Astrocyte (in vitro differentiated cells and primary cell): ENCODE results near the gene TMEM108.

Experiments
- CTCF ChIP-seq: IDR thresholded peaks from 2 replicates; pipeline ENCODE4 v1.5.1; 2011; ENCODE audit warnings: low read depth, mild to moderate bottlenecking, inconsistent platforms, low read length, moderate library complexity; ENCODE audit not compliant: insufficient read depth
- EZH2 ChIP-seq: IDR thresholded peaks from 2 replicates; pipeline ENCODE4 v1.6.1; 2012; ENCODE audit warnings: mild to moderate bottlenecking, low read length, inconsistent platforms; ENCODE audit not compliant: insufficient read depth

- no peak for TF ChIP-seq CTCF
- TF ChIP-seq EZH2: no peak
Observed at GRCh38 chr3:133442518-133442917, 404.3 kb downstream of the TMEM108 start.
